ENCODE data around the gene CELA1. TPM values are rescaled to one million over a fixed set of nuclear protein-coding genes. Genes with fewer than 3 reads are reported as not detected.

The CELA1 gene
- total RNA-seq, 6 experiments from 2014 or later, result not detected

DNA sequence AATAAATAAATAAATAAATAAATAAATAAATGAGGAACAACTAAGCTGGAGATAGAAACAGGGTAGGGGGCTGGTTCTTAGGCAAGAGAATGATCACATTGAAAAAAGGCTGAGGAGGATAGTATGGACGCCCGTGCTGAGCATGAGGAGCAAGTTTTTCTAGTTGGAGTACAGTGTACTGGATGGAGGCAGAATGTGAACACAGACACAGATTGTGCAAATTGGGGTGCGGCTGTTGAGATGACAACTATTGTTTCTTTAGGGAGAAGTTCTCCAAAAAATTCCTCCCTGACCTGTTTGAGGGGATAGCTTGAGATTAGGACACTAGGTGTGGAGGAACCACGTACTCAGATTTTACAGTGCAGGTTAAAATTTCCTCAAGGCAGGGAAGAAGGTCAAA, 21.5 kb downstream of the CELA1 start:
- no peaks in the 10 kb centered on the region for H3K4me1 ChIP-seq
- no peaks in the 10 kb centered on the region for H3K36me3 ChIP-seq
- H3K9me3 ChIP-seq, result no peaks in the 10 kb centered on the region
- no peak overlapping the region for H3K4me3 ChIP-seq
- ATAC-seq (no peak), DNase-seq (no peak)
- H3K27me3 ChIP-seq, result no peaks in the 10 kb centered on the region
- TF ChIP-seq, protein P1, sequence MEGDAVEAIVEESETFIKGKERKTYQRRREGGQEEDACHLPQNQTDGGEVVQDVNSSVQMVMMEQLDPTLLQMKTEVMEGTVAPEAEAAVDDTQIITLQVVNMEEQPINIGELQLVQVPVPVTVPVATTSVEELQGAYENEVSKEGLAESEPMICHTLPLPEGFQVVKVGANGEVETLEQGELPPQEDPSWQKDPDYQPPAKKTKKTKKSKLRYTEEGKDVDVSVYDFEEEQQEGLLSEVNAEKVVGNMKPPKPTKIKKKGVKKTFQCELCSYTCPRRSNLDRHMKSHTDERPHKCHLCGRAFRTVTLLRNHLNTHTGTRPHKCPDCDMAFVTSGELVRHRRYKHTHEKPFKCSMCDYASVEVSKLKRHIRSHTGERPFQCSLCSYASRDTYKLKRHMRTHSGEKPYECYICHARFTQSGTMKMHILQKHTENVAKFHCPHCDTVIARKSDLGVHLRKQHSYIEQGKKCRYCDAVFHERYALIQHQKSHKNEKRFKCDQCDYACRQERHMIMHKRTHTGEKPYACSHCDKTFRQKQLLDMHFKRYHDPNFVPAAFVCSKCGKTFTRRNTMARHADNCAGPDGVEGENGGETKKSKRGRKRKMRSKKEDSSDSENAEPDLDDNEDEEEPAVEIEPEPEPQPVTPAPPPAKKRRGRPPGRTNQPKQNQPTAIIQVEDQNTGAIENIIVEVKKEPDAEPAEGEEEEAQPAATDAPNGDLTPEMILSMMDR (IDR thresholded peaks at IDR 0.05), result no peak
- TF ChIP-seq POLR2A (IDR thresholded peaks at IDR 0.05), result no peak
- H3K27ac ChIP-seq, result no peak overlapping the region
- intact Hi-C loops (cut with DNase I), result no loop called here
- 75% methylated on average over 4 of the region's 4 CpGs for WGBS (ENCODE audit: insufficient coverage, low coverage, low lambda C conversion rate, missing lambda C conversion rate)

DNA sequence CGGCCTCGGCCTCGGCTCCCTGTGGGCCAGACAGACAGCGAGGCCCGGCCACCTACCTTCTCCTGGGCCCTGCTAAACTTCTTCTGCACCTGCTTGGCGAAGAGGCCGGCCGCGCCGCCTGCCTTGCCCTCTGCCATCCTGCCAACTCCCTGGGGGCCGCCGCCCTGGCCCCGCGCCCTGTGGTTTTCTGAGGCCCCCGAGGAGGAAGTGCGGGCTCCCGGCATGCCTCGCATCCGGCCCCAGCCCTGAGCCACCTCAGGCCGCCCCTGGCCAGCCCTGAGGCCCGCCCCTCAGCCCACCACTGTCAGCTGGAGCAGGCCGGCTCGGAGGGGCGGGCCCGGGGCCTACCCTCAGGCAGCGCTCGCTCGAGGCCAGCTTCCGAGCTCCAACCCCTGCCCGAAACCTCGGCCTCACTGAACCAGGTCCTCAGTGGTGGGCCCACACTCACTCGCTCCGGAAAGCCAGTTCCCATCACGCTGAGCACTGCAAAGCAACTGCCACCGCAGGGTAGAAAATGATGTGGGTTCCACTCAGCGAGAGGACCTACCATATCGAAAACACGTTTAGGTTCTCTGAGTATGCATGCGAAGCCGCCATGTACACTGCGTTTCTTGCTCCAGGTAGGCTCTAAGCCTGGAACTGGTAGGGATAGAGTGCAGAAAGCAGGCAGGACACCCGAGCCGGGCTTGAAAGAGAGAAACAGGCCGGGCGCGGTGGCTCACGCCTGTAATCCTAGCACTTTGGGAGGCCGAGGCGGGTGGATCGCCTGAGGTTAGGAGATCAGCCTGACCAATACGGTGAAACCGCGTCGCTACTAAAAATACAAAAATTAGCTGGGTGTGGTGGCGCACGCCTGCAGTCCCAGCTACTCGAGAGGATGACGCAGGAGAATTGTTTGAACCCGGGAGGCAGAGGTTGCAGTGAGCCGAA, 22.2 kb downstream of the CELA1 start, which contains the start of gene BIN2:
BIN2 (minus strand) TSS at position 209 of the 930 bp plus-strand sequence; CDS start at position 137, 72 bp downstream.
- Histone ChIP-seq H3K27ac (peak within 1 kb of the TSS; percentile 25 to 73 (median 68)), H3K27me3 (no peaks in the 10 kb centered on the region), H3K4me1 (no peaks in the 10 kb centered on the region), H3K9me3 (no peaks in the 10 kb centered on the region), H3K4me3 (peak within 1 kb of the TSS; percentile 14 to 39 (median 34)), H3K36me3 (no peaks in the 10 kb centered on the region)
- WGBS (ENCODE audit: insufficient coverage, low coverage, low lambda C conversion rate, missing lambda C conversion rate), result 83% methylated on average over 27 of the region's 60 CpGs
- peak; percentile 55 to 66 (median 64) for ATAC-seq
- no peak for TF ChIP-seq POLR2A (IDR thresholded peaks at IDR 0.05)
- TF ChIP-seq, protein P1 (IDR thresholded peaks at IDR 0.05), result no peak
- peak; percentile 66 to 82 (median 70) for DNase-seq
- intact Hi-C loops (cut with DNase I), result no loop called here

DNA sequence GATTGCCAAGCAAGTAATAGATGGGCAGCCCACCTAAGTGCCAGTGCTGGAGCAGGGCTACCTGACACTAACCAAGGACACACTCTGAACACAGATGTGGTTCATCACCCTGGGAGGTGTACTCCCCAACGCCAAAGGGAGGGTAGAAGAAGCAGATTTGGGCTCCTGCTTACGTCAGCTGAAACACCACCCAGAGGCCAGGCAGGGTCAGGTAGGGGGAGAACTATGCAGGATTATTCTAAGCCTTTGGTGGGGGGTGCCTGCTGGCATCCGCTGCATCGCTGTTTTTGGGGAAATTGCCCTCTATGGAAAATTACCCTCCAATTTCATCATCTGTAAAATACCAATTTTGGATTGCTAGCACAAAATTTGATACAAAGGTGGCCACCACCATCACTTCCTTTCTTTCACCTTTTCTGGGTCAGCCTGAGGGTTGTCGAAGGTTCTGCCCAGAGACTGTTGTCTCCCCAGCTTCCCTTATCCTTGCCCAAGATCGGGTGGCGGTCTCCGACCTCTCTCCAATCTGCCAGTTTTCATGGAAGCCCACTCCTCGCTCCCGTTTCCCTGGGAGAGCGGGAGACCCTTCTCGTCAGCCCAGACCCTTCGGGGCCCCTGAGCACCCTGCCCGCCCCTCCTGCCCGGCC, 23.0 kb downstream of the CELA1 start:
- no peaks in the 10 kb centered on the region for H3K27me3 ChIP-seq
- H3K4me3 ChIP-seq, result peak overlapping the region; percentile 14 to 39 (median 34)
- TF ChIP-seq, protein P1 (IDR thresholded peaks at IDR 0.05), result no peak
- no peak for TF ChIP-seq POLR2A (IDR thresholded peaks at IDR 0.05)
- intact Hi-C loops (cut with DNase I), result no loop called here
- H3K9me3 ChIP-seq, result no peaks in the 10 kb centered on the region
- DNase-seq (no peak), ATAC-seq (peak; percentile 4 to 38 (median 8))
- 70% methylated on average over 4 of the region's 15 CpGs for WGBS (ENCODE audit: insufficient coverage, low coverage, low lambda C conversion rate, missing lambda C conversion rate)
- H3K27ac ChIP-seq, result peak overlapping the region; percentile 25 to 73 (median 68)
- H3K4me1 ChIP-seq, result no peaks in the 10 kb centered on the region
- no peaks in the 10 kb centered on the region for H3K36me3 ChIP-seq

DNA sequence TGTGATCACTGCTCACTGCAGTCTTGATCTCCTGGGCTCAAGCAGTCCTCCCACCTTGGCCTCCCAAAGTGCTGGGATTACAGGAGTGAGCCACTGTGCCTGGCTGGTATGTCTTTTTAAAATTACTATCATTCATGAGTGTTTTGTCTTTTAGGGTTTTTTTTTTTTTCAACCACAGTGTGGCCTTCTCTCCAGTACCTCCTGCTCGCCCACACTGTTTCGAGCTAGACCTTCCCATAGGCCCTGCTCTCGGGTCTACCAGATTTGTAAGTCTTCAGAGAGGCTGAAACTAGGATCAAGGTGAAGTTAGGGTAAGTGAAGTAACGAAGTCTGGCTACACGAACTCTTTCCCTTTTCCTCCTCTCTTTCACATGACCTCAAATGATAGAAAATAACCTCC, 24.0 kb downstream of the CELA1 start:
- Histone ChIP-seq H3K27ac (peak overlapping the region in 1 of 3 donors; percentile 68), H3K36me3 (no peaks in the 10 kb centered on the region), H3K9me3 (no peaks in the 10 kb centered on the region), H3K27me3 (no peaks in the 10 kb centered on the region), H3K4me3 (no peak overlapping the region), H3K4me1 (no peaks in the 10 kb centered on the region)
- DNase-seq (no peak), ATAC-seq (no peak)
- TF ChIP-seq, protein P1 (IDR thresholded peaks at IDR 0.05), result no peak
- TF ChIP-seq POLR2A (IDR thresholded peaks at IDR 0.05), result no peak
- intact Hi-C loops (cut with DNase I), result no loop called here
- 69% methylated on average over 4 of the region's 5 CpGs for WGBS (ENCODE audit: insufficient coverage, low coverage, low lambda C conversion rate, missing lambda C conversion rate)

Data from right lobe of liver (tissue), 6 donors.